ENCODE results near the gene AUTS2. TPM values are rescaled to one million over a fixed set of nuclear protein-coding genes. Genes with fewer than 3 reads are reported as not detected.

Gene AUTS2
- total and polyA plus RNA-seq, 10 donors: 6.1 to 54.8 (median 29.1) TPM

DNA sequence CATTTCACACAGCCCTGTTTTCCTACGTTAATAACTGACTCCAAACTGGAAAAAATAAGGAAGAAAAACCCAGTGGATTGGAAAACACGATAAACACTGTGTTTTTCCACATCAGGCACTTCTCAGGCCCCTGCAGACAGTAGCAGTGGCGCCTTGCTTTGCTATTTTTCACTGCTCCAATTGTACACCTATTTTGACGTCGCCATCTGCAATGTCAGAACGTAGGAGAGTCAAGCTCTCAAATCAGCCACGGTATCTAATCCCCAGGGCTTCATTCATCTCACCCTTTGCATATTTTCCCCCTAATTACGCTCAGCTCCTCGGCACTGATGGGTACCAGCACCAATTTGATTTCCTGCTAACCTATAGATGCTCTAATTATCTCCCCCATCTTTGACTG lies 1195.5 kb downstream of the AUTS2 start:
- WGBS, 5 donors: 86 to 93% (median 88%) methylated on average over 9 of the region's 9 CpGs

DNA sequence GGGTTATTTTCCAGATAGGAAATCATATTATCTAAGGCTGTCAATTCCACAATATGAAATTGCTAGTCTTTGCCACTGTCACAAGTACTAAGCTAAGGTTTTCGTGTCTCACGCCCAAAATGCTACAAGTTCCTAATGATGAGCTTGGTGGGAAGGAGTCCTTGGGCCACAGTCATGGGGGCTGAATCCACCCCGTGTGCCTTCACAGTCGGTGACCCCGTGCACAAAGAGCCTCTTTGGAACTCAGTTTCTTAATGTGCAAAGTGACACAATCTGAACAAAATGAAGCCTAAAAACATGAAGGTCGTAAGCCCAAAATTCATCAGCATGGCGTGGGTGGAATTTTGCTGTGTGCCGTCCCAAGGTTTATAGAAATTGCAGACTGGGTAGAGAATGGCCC lies 1196.7 kb downstream of the AUTS2 start:
- no peaks in the 10 kb centered on the region for H3K4me1 ChIP-seq
- intact Hi-C loops (cut with DNase I; ENCODE audit: low total_unique reads): no loop called here
- 91 to 97% (median 94%) methylated on average over 8 of the region's 8 CpGs for WGBS, 5 donors
- H3K27ac ChIP-seq: no peak overlapping the region
- no peak overlapping the region for H3K4me3 ChIP-seq
- TF ChIP-seq POLR2AphosphoS5 (IDR thresholded peaks at IDR 0.05): no peak
- TF ChIP-seq POLR2A (IDR thresholded peaks at IDR 0.05): no peak
- TF ChIP-seq, protein P1, sequence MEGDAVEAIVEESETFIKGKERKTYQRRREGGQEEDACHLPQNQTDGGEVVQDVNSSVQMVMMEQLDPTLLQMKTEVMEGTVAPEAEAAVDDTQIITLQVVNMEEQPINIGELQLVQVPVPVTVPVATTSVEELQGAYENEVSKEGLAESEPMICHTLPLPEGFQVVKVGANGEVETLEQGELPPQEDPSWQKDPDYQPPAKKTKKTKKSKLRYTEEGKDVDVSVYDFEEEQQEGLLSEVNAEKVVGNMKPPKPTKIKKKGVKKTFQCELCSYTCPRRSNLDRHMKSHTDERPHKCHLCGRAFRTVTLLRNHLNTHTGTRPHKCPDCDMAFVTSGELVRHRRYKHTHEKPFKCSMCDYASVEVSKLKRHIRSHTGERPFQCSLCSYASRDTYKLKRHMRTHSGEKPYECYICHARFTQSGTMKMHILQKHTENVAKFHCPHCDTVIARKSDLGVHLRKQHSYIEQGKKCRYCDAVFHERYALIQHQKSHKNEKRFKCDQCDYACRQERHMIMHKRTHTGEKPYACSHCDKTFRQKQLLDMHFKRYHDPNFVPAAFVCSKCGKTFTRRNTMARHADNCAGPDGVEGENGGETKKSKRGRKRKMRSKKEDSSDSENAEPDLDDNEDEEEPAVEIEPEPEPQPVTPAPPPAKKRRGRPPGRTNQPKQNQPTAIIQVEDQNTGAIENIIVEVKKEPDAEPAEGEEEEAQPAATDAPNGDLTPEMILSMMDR (IDR thresholded peaks at IDR 0.05 in 8 of 11, conservative IDR thresholded peaks at IDR 0.05 in 3 of 11): no peak
- no peak for DNase-seq
- no peaks in the 10 kb centered on the region for H3K27me3 ChIP-seq (replicated peaks in 1 of 7)
- H3K36me3 ChIP-seq: peaks cover 0 to 25% (median 6%) of the 10 kb centered on the region in 6 donors
- H3K9me3 ChIP-seq: peaks cover 0 to 15% (median 12%) of the 10 kb centered on the region in 8 donors

More for the DNA sequence above, 1195.5 kb downstream of the AUTS2 start:
- H3K9me3 ChIP-seq: peaks cover 0 to 4% (median 1%) of the 10 kb centered on the region in 8 donors
- intact Hi-C loops (cut with DNase I; ENCODE audit: low total_unique reads): no loop called here
- no peak overlapping the region for H3K4me3 ChIP-seq
- H3K36me3 ChIP-seq: peaks cover 0 to 37% (median 12%) of the 10 kb centered on the region in 6 donors
- TF ChIP-seq POLR2AphosphoS5 (IDR thresholded peaks at IDR 0.05) (no peak), POLR2A (IDR thresholded peaks at IDR 0.05) (no peak)
- TF ChIP-seq, protein P1 (IDR thresholded peaks at IDR 0.05 in 8 of 11, conservative IDR thresholded peaks at IDR 0.05 in 3 of 11): no peak
- no peak for DNase-seq
- H3K4me1 ChIP-seq: no peaks in the 10 kb centered on the region
- H3K27me3 ChIP-seq (replicated peaks in 1 of 7): no peaks in the 10 kb centered on the region
- no peak overlapping the region for H3K27ac ChIP-seq

DNA sequence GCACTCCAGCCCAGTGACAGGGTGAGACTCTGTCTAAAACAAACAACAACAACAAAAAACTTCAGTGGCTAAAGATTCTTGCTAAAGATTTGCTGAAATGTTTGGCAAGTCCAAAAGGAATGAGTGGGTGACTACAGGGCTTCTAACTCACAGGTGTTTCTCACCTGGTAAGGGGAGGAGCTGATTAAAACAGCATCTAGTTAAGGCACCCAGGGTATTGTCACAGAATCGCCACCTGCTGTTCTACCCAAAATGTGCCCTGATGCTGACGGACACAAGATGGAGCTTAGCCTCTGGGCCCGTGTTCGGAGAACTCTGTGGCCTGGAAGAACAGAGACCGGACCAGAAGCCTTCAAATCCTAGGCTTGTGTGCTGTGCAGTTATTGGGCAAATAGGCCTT lies 1197.7 kb downstream of the AUTS2 start:
- intact Hi-C loops (cut with DNase I; ENCODE audit: low total_unique reads): no loop called here
- 92 to 97% (median 95%) methylated on average over 5 of the region's 5 CpGs for WGBS, 5 donors
- Histone ChIP-seq H3K27me3 (replicated peaks in 1 of 7) (no peaks in the 10 kb centered on the region), H3K36me3 (peaks cover 0 to 15% (median 0%) of the 10 kb centered on the region in 6 donors), H3K27ac (no peak overlapping the region), H3K4me1 (no peaks in the 10 kb centered on the region), H3K4me3 (no peak overlapping the region), H3K9me3 (peaks cover 0 to 24% (median 22%) of the 10 kb centered on the region in 8 donors)
- no peak for DNase-seq
- TF ChIP-seq POLR2A (IDR thresholded peaks at IDR 0.05) (no peak), POLR2AphosphoS5 (IDR thresholded peaks at IDR 0.05) (no peak)
- TF ChIP-seq, protein P1 (IDR thresholded peaks at IDR 0.05 in 8 of 11, conservative IDR thresholded peaks at IDR 0.05 in 3 of 11): no peak

DNA sequence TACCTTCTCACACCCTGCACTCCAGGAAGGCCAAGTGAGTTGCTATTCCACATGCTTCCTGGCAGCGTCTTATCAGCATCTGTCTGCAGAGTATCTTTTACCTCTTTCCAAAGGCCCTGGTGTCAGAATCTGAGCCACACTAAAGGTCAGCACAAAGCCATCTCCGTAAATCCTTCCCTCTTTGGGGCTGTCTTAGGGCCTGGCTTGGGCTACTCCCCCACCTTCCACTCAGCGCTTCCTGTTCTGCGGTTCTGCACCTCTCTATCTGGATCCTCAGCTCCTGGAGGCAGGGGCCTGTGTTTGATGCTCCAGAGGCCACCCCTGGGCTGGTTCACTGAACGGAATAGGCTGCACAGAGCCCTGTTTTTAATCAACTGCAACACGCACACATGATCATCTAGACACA lies 1198.8 kb downstream of the AUTS2 start:
- Histone ChIP-seq H3K4me3 (no peak overlapping the region), H3K36me3 (peaks cover 0 to 7% (median 0%) of the 10 kb centered on the region in 6 donors), H3K27ac (no peak overlapping the region), H3K4me1 (no peaks in the 10 kb centered on the region), H3K9me3 (peaks cover 0 to 36% (median 31%) of the 10 kb centered on the region in 8 donors), H3K27me3 (replicated peaks in 1 of 7) (peaks cover 0 to under 1% (median 0%) of the 10 kb centered on the region in 7 donors)
- no peak for DNase-seq
- intact Hi-C loops (cut with DNase I; ENCODE audit: low total_unique reads): no loop called here
- WGBS, 5 donors: 19 to 35% (median 30%) methylated on average over 6 of the region's 6 CpGs
- TF ChIP-seq, protein P1 (IDR thresholded peaks at IDR 0.05 in 8 of 11, conservative IDR thresholded peaks at IDR 0.05 in 3 of 11): no peak
- no peak for TF ChIP-seq POLR2A (IDR thresholded peaks at IDR 0.05)
- no peak for TF ChIP-seq POLR2AphosphoS5 (IDR thresholded peaks at IDR 0.05)

All from spleen (tissue), 11 donors.